GM13977 (cell line): ENCODE measurements around the gene GVQW3.

Source experiments
- DNase-seq: peaks from one replicate; pipeline ENCODE4 v3.0.0; 2012; ENCODE audit warnings: low spot score
- CTCF ChIP-seq: IDR thresholded peaks from 2 replicates; pipeline ENCODE4 v1.5.1; 2012; ENCODE audit warnings: mild to moderate bottlenecking, control low read depth; ENCODE audit not compliant: insufficient read depth; ENCODE audit errors: extremely low read depth, missing control alignments
- in situ Hi-C: fragments of 300-500 bp; cut with MboI; formaldehyde crosslinking; loops from one replicate; pipeline ENCODE4 v1.12.0; 2022; ENCODE audit warnings: low sequenced_read_pairs, low pct_unique_long_range_greater_than_20kb, mixed read lengths, inconsistent platforms; ENCODE audit not compliant: unreplicated experiment

The GVQW3 gene

GRCh38 chr11:76408171-76408965 is 27.2 kb downstream of the GVQW3 start:
- in situ Hi-C loops = no loop called here
- no peak for DNase-seq
- TF ChIP-seq CTCF = no peak

DNA sequence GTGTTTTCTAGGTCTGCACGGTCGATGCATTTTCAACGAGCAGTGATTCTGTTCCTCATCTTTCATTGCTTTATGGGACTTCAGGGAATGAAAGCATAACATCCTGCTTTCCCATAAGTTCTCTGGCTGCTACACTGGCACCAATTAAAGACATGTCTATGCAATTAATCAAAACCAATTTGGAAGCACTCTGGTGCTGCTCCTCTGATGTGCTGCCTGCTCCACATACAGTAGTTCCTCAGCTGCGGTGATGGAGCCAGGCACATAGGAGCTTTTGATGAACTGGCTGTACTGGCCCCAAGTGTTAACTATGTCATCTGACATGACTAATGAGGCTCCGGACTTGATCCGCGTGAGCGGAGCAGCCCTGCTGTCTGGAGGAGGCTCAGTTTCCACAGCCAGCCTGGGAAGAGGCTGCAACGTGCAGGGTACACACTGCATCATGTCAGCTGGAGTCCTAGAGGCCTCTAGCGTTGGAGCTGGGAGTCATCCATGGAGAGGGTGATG is 29.8 kb downstream of the GVQW3 start:
- TF ChIP-seq CTCF = no peak
- DNase-seq = no peak
- in situ Hi-C loops = no loop called here

DNA sequence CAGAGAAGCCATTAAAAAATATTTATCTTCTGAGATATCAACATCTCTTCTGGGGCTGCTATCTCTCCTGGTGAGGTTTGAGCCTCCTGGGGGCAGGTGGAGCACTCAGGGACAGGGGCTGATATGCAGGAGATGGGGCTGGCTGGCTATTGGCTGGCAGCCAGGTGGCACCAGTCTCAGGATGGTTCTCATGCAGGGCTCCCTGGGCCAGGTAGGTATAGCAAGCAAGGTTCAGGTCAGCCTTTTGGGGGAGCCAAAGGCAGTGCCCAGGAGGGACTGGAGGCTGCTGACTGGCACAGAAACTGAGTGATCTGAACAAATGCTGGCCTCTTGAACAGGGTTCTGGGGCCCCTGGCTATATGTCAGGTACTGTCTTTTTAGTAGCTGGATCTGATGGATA is 34.0 kb downstream of the GVQW3 start:
- DNase-seq = no peak
- in situ Hi-C loops = no loop called here
- no peak for TF ChIP-seq CTCF

DNA sequence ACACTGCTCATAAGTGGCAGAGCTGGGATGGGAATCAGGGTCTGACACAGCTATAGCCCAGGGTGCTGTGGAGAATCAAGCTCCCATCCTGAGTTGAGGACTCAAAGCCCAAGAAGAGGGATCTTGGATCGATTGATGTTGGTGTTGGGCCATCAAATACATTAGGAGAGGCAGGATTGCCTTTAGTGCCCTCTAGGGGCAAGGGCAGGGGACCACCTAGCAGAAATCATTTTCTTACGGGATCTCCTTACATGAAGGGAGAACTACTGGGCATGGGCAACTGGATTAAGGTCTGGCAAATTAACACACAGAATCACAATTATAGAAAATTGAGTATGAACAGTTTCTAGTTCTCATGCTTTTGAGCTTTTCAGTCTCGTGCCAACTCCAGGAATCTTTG is 38.8 kb downstream of the GVQW3 start:
- TF ChIP-seq CTCF = peak; percentile 62
- DNase-seq = no peak
- in situ Hi-C loops = no loop called here

DNA sequence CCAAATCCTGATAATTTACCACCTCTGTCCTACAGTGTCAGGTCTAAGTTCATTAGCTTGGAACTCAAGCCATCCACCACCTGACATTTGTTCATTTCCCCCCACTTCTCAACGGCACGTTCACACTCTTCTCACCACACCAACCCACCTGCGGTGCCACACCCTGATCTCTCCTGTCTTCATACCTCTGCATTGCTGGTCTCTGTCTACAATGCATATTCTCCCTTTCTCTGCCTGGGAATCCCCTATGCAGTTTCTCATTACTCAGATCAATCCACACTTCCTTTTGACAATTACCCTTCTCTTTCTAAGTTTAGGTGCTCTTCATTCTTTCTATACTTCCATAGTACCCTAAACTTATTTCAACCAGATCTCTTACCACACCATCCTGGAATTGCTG is 43.3 kb downstream of the GVQW3 start:
- no peak for TF ChIP-seq CTCF
- in situ Hi-C loops = no loop called here

GRCh38 chr11:76424891-76425290 is 43.8 kb downstream of the GVQW3 start:
- in situ Hi-C loops = no loop called here
- no peak for DNase-seq
- no peak for TF ChIP-seq CTCF

More for the DNA sequence above, 43.3 kb downstream of the GVQW3 start:
- DNase-seq = peak; percentile 57
